Kidney epithelial cell (primary cell): ENCODE results near the gene CAMSAP1. TPM values are rescaled to one million over a fixed set of nuclear protein-coding genes. Genes with fewer than 3 reads are reported as not detected.
"Not testable (repeated sequence)": the region's sequence is repeated elsewhere in the genome, so short reads cannot be mapped to it uniquely, and the experiment has no call there.

Source experiments
- DNase-seq: peaks from one replicate; pipeline ENCODE4 v3.0.0-alpha.2; 2010; ENCODE audit warnings: low read depth
- H3K27me3 ChIP-seq: 2 replicates; pipeline ENCODE4 v1.6.0; 2011; ENCODE audit warnings: low read length; ENCODE audit not compliant: control insufficient read depth, insufficient read depth
- H3K36me3 ChIP-seq: 2 replicates; pipeline ENCODE4 v1.5.1; 2011; ENCODE audit warnings: low read length; ENCODE audit not compliant: control insufficient read depth, insufficient read depth
- H3K4me3 ChIP-seq: 2 replicates; pipeline ENCODE4 v1.5.1; 2011; ENCODE audit warnings: low read depth, mild to moderate bottlenecking, control low read depth, low read length
- total RNA-seq: library from RNA; depleted of rRNA; stranded (reverse); fragments of >200 nt; gene quantifications from 2 replicates; pipeline ENCODE4 v1.2.3, GENCODE V29; 2015
- TF ChIP-seq, protein P1 (sequence below): IDR thresholded peaks from 2 replicates; pipeline ENCODE4 v1.5.1; 2011; ENCODE audit warnings: mild to moderate bottlenecking, moderate library complexity, low read length, control low read depth, inconsistent platforms; ENCODE audit not compliant: insufficient read depth, poor library complexity, severe bottlenecking

CAMSAP1 gene
- total RNA-seq, 1 donor from 2014 or later = 70.4 TPM

GRCh38 chr9:135921749-135922310, 14.5 kb upstream of the CAMSAP1 start:
- TF ChIP-seq, protein P1, sequence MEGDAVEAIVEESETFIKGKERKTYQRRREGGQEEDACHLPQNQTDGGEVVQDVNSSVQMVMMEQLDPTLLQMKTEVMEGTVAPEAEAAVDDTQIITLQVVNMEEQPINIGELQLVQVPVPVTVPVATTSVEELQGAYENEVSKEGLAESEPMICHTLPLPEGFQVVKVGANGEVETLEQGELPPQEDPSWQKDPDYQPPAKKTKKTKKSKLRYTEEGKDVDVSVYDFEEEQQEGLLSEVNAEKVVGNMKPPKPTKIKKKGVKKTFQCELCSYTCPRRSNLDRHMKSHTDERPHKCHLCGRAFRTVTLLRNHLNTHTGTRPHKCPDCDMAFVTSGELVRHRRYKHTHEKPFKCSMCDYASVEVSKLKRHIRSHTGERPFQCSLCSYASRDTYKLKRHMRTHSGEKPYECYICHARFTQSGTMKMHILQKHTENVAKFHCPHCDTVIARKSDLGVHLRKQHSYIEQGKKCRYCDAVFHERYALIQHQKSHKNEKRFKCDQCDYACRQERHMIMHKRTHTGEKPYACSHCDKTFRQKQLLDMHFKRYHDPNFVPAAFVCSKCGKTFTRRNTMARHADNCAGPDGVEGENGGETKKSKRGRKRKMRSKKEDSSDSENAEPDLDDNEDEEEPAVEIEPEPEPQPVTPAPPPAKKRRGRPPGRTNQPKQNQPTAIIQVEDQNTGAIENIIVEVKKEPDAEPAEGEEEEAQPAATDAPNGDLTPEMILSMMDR = no peak
- H3K4me3 ChIP-seq = no peak overlapping the region
- H3K27me3 ChIP-seq = no peaks in the 10 kb centered on the region
- no peaks in the 10 kb centered on the region for H3K36me3 ChIP-seq
- no peak for DNase-seq

- Histone ChIP-seq H3K36me3 (no peaks in the 10 kb centered on the region), H3K4me3 (no peak overlapping the region), H3K27me3 (no peaks in the 10 kb centered on the region)
- TF ChIP-seq, protein P1 = no peak
- no peak for DNase-seq
Observed at GRCh38 chr9:135920973-135921585, 13.7 kb upstream of the CAMSAP1 start.

DNA sequence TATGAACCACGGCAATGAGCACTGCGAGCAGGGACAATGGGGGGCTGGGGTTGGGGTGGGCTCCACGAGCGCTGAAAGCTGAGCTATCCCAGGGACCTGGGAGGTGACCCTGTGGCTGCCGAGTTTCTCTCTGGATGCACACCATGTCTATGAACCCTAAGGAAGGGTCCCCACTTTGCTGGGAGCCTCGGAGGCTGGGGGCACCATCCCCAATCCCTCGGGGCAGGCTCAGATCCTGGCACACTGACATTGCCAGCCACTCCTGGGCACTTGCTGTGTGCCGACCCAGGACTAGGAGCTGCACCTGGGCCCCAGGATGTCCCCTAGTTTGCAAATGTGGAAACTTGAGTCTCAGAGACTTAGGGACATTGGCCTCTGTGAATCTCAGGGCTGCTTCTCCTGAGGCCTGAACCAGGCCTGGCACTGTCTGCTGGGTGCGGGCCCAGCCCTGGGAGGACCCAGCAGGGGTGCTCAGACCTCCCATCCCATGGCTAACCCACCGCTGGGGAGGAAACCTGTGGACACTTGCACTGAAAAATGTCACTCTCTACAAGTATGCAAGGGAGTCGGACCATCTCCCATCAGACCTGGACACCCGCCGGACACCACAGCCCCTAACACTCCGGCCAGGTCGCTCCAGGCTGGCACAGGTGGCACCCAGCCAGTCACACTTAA, 13.0 kb upstream of the CAMSAP1 start:
- H3K27me3 ChIP-seq = no peaks in the 10 kb centered on the region
- no peak for DNase-seq
- TF ChIP-seq, protein P1 = no peak
- no peak overlapping the region for H3K4me3 ChIP-seq
- H3K36me3 ChIP-seq = no peaks in the 10 kb centered on the region

- H3K27me3 ChIP-seq = no peaks in the 10 kb centered on the region
- DNase-seq = no peak
- no peak overlapping the region for H3K4me3 ChIP-seq
- TF ChIP-seq, protein P1 = no peak
- no peaks in the 10 kb centered on the region for H3K36me3 ChIP-seq
Observed at GRCh38 chr9:135919318-135919890, 12.1 kb upstream of the CAMSAP1 start.

DNA sequence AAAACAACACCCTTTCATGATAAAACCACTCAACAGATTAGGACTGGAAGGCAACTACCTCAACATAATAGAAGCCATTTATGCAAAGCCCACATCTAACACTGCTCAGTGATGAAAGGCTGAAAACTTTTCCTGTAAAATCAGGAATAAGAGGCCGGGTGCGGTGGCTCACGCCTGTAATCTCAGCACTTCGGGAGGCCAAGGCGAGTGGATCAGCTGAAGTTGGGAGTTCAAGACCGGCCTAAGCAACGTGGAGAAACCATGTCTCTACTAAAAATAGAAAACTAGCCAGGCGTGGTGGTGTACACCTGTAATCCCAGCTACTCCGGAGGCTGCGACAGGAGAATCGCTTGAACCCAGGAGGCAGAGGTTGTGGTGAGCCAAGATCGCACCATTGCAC, 8.9 kb upstream of the CAMSAP1 start:
- not testable (repeated sequence) for H3K36me3 ChIP-seq, H3K27me3 ChIP-seq, H3K4me3 ChIP-seq, DNase-seq

DNA sequence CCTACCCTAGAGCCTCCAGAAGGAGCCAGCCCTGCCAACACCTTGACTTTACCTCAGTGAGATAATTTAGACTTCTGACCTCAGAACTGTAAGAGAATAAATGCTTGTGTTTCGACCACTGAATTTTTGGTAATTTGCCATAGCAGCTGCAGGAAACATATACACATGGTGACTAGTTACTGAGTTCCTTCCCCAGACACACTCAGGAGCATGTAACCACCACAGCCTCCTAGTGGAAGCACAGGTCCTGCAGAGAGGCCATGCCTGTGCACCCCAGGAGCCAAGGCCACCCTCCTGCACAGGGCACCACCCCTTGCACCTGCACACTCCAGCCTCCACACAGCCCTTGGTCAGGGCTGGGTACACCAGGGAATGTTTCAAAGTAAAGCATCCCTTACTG, 7.6 kb upstream of the CAMSAP1 start:
- TF ChIP-seq, protein P1 = no peak
- H3K4me3 ChIP-seq = no peak overlapping the region
- H3K27me3 ChIP-seq = no peaks in the 10 kb centered on the region
- no peak for DNase-seq
- peaks cover 2% of the 10 kb centered on the region for H3K36me3 ChIP-seq

DNA sequence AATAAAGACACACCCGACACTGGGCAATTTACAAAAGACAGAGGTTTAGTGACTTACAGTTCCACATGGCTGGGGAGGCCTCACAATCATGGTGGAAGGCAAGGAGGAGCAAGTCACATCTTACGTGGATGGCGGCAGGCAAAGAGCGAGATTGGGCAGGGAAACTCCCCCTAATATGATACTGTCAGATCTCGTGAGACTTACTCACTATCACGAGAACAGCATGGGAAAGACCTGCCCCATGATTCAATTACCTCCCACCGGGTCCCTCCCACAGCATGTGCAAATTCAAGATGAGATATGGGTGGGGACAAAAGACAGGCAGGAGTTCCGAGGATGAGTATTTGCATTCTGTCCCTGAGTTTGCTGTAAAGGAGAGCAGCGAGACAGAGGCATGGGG, 3.9 kb upstream of the CAMSAP1 start:
- not testable (repeated sequence) for H3K4me3 ChIP-seq, H3K36me3 ChIP-seq, H3K27me3 ChIP-seq, DNase-seq
